DMS153 treated with DMSO at 0.1 percent for 48 hours (cell line): ENCODE data around the gene GSTM4.
"Not testable (repeated sequence)": the region's sequence is repeated elsewhere in the genome, so short reads cannot be mapped to it uniquely, and the experiment has no call there.

ENCODE experiments used
- DNase-seq: peaks from one replicate; lab custom pipeline; 2025; ENCODE audit not compliant: unreplicated experiment; lab: John Stamatoyannopoulos, UW

GSTM4 gene

DNA sequence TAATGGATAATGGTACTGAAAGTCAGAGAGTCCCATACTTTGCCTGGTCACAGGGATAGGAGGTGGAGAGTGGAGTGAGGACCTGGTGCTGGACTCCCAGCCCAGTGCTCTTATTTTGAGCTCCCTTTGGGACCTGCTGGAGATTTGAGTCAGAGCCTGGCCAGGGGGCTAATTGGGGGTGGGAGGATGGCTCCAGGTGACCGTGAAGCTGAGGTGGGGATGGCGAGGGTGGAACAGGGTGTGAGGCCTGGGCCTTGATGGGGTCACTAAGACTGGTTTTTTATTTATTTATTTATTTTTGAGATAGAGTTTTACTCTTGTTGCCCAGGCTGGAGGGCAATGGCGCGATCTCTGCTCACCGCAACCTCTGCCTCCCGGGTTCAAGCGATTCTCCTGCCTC, 18.5 kb upstream of the GSTM4 start:
- DNase-seq = no peak

DNA sequence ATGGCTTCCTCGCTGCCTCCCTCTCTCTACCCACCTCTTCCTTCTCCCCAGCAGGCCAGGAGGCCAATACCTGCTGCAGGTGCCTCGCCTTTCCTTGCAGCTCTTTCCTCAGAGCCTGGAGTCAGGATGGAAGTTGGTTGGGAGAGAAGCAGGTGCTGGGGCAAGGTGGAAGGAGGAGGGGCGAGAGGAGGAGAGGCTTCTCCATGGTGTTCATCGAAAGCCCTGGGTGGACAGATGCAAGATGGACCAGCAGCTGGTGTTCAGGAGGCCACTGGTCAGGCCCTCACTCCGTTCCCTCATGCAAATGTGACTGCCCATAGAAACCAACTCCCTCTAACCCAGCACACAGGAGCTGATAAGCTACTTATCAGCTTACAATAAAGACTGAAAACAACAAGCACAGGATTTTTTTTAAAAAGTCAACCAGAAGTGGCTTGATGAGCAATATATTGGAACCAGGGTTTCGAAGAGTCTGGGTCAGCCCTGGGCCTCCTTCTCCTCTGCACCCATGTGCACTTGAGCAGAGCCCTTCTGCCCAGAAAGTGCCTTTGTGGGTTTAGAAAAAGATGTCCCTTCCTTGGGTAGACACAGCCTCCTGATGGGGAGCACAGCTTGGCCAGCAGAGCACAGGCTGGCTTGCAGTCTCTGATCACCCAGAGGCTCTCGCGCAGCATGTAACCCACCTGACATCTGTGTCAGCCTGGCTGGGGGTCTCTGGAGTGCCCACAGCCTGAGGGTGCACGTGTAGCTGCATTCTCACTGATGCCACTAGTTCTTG, 16.6 kb upstream of the GSTM4 start:
- DNase-seq = no peak

- DNase-seq = no peak
Measured at GRCh38 chr1:109639841-109640184, 16.1 kb upstream of the GSTM4 start.

GRCh38 chr1:109640285-109640865, 15.5 kb upstream of the GSTM4 start:
- DNase-seq = peak; percentile 35

- no peak for DNase-seq
Measured at GRCh38 chr1:109641078-109641740, 14.7 kb upstream of the GSTM4 start.

DNA sequence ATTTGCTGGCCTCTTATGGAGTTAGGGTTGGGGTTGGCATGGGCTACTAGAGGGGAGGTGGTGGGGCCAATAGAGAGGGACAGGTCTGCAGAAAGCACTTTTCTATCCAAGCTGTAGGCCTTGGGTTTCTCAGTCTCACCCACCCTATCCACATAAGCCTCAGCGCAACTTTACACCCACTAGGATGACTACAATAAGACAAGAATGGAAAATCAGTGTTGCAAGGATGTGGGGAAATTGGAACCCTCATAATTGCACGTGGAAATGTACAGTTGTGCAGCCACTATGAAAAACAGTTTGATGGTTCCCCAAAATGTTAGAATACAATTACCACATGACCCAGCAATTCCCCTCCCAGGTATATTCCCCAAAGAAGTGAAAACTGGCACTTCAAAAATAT, 14.0 kb upstream of the GSTM4 start:
- no peak for DNase-seq

- DNase-seq = no peak
Measured at GRCh38 chr1:109642626-109643025, 13.3 kb upstream of the GSTM4 start.

- DNase-seq = peak; percentile 19
Measured at GRCh38 chr1:109643385-109644230, 12.3 kb upstream of the GSTM4 start.

DNA sequence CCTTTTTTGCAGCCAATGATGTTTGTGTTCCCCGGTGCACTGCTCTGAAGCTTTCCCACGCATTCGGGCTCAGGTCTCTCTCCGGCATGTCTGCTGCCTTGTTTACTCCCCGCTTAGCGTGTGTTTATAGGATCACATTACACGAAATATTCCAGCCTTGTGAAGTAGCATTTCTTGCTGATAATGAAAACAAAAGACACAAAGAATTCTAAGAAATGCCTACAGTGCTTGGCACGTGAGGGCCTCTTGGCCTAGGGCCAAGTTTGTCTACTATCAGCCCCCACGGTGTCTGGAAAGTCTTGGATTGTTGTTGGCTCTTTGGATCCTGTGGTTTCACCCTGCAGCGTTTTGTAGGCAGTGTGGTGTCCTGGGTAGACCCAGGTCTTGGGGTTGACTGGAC, 11.2 kb upstream of the GSTM4 start:
- no peak for DNase-seq

- DNase-seq = no peak
Measured at GRCh38 chr1:109649491-109649914, 6.4 kb upstream of the GSTM4 start.

GRCh38 chr1:109650609-109651008, 5.3 kb upstream of the GSTM4 start:
- no peak for DNase-seq

- no peak for DNase-seq
Measured at GRCh38 chr1:109652402-109652801, 3.5 kb upstream of the GSTM4 start.

GRCh38 chr1:109653306-109653705, 2.6 kb upstream of the GSTM4 start:
- DNase-seq = no peak

DNA sequence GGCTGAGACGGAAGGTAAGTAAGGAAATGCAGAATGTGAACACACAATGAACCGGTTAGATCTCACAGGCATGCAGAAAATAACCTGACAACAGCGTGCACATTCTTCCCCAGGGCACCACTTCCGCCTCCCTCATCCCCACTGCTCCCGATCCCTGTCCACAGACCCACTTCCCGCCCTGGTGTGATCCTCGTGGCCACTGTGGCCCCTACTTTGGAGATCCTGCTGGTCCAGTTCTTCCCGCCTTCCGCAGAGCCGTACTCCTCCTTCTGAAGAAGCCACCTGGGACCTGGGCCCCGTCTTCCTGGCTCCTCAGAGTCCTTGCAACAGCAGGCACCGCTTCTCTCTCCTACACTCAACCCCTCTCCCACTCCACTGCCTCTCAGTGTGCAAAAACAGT, 1.4 kb upstream of the GSTM4 start:
- DNase-seq = no peak

DNA sequence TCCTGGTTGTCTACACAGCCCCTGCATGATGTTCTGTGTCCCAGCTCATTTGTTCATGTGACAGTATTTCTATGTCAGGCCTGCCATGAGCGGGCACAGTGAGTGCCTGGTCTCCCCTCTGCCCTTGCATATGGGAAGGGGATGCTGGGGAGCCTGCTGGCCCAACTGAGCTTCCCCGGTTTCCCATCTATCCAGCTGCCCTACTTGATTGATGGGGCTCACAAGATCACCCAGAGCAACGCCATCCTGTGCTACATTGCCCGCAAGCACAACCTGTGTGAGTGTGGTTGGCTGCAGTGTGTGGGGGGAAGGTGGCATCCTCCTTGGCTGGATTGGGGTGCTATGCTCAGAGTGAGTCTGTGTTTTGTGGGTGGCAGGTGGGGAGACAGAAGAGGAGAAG, 1.5 kb downstream of the GSTM4 start:
- no peak for DNase-seq

DNA sequence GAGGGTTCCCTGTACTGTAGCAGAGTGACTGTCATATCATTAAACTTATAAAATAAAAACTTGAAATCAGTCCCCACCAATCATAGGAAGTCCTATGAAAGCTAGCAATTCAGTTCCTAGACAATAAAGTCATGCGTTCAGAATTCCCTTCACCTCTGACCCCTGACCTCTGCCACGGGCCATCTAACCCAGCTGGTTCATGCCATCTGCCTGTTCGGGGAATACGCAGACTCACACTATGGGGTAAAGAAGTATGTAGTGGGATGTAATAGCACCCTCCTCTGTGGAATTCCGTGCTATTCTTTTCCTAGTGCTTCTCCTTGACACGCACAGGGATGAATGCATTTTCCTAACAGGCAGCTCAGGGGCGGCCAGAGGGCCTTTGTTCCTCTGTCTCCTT, 2.1 kb downstream of the GSTM4 start:
- no peak for DNase-seq

DNA sequence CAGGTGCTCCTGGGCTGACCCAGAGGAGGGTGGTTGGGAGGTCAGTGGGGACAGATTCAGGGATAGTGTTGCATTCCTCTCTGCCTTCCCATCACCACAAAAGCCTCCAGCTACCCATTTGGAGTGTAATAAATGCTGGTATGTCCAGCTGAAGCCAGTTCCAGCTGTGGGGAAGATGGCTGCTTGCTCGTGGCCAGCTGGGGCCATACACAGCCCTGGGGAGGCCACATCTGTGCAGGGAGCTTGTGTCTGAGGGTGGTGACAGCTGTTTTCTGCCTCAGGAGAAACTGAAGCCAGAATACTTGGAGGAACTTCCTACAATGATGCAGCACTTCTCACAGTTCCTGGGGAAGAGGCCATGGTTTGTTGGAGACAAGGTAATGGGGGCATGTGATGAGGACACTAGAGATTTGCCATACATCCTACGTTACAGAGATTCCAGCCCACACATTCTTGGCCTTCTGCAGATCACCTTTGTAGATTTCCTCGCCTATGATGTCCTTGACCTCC, 2.7 kb downstream of the GSTM4 start:
- DNase-seq = no peak

- DNase-seq = no peak
Measured at GRCh38 chr1:109659145-109659544, 3.2 kb downstream of the GSTM4 start.

- no peak for DNase-seq
Measured at GRCh38 chr1:109659997-109660690, 4.2 kb downstream of the GSTM4 start.

DNA sequence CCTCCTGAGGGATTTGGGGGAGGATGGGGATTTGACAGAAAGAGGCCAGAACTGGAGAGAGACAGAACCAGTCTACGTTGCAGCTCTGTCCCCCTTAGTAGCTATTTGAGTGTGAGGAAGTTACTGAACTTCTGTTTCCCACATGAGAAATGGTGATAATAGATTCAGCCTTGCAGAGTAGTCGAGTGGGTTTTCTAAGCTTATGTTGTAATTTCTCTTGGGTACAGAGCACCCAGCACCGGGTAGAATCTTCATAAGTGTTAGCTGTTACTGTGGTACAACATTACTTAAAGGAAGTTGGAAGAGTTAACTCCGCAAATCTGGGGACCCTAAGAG, 4.8 kb downstream of the GSTM4 start:
- DNase-seq = not testable (repeated sequence)

GRCh38 chr1:109661391-109661790, 5.5 kb downstream of the GSTM4 start:
- DNase-seq = no peak
